ENCODE results near the gene NUTM2F. TPM values are rescaled to one million over a fixed set of nuclear protein-coding genes. Genes with fewer than 3 reads are reported as not detected.

The NUTM2F gene
- total RNA-seq, 4 donors from 2014 or later, result not detected

GRCh38 chr9:94269264-94269663 lies 59.2 kb downstream of the NUTM2F start:
- H3K9me3 ChIP-seq, result no peaks in the 10 kb centered on the region
- H3K4me3 ChIP-seq, result no peak overlapping the region
- TF ChIP-seq POLR2AphosphoS5 (IDR thresholded peaks at IDR 0.05), result no peak
- TF ChIP-seq EP300 (IDR thresholded peaks at IDR 0.05), result no peak
- no peak for TF ChIP-seq POLR2A (IDR thresholded peaks at IDR 0.05; ENCODE audit: low read depth)
- TF ChIP-seq, protein P1, sequence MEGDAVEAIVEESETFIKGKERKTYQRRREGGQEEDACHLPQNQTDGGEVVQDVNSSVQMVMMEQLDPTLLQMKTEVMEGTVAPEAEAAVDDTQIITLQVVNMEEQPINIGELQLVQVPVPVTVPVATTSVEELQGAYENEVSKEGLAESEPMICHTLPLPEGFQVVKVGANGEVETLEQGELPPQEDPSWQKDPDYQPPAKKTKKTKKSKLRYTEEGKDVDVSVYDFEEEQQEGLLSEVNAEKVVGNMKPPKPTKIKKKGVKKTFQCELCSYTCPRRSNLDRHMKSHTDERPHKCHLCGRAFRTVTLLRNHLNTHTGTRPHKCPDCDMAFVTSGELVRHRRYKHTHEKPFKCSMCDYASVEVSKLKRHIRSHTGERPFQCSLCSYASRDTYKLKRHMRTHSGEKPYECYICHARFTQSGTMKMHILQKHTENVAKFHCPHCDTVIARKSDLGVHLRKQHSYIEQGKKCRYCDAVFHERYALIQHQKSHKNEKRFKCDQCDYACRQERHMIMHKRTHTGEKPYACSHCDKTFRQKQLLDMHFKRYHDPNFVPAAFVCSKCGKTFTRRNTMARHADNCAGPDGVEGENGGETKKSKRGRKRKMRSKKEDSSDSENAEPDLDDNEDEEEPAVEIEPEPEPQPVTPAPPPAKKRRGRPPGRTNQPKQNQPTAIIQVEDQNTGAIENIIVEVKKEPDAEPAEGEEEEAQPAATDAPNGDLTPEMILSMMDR (IDR thresholded peaks at IDR 0.05), result no peak
- no peaks in the 10 kb centered on the region for H3K27me3 ChIP-seq
- no peaks in the 10 kb centered on the region for H3K4me1 ChIP-seq
- peaks cover 0 to 2% (median under 1%) of the 10 kb centered on the region in 4 donors for H3K36me3 ChIP-seq
- DNase-seq (ENCODE audit: extremely low spot score), result no peak
- intact Hi-C loops (cut with DNase I), result no loop called here
- WGBS, result 83% methylated on average over 8 of the region's 8 CpGs
- H3K27ac ChIP-seq (replicated peaks in 1 of 4), result no peak overlapping the region

Other genes starting within 250 kb of the NUTM2F start
- gene PTPDC1, start 244.2 kb downstream of the NUTM2F start, total RNA-seq, result 10 to 100 TPM; 15.4 to 21.6 (median 17.8) TPM
- 1 to 10 TPM; 3.7 to 5.3 (median 4.3) TPM for gene ZNF169, start 69.3 kb downstream of the NUTM2F start, total RNA-seq
- not detected for gene PCAT7, start 226.4 kb upstream of the NUTM2F start, total RNA-seq